ENCODE data around the gene CFAP299.

GRCh38 chr4:80423553-80424224 is 88.2 kb downstream of the CFAP299 start:
- TF ChIP-seq CTCF (conservative IDR thresholded peaks at IDR 0.05; ENCODE audit: low read length) (no peak), EZH2phosphoT487 (IDR thresholded peaks at IDR 0.05; ENCODE audit: borderline replicate concordance) (no peak)

All from Loucy (cell line).